HG03280 (cell line): ENCODE data around the gene OSBPL5.
"Not testable (repeated sequence)": the region's sequence is repeated elsewhere in the genome, so short reads cannot be mapped to it uniquely, and the experiment has no call there.

Experiments
- ATAC-seq: cut with Tn5 transposase; IDR thresholded peaks from one replicate; pipeline ENCODE4 v1.9.1; 2021; ENCODE audit warnings: mild to moderate bottlenecking, moderate library complexity; ENCODE audit not compliant: unreplicated experiment

Gene OSBPL5

GRCh38 chr11:3183523-3183922 lies 18.4 kb upstream of the OSBPL5 start:
- ATAC-seq: no peak

- ATAC-seq: no peak
Measured at GRCh38 chr11:3182462-3182852, 17.3 kb upstream of the OSBPL5 start.

GRCh38 chr11:3181725-3182461 lies 16.8 kb upstream of the OSBPL5 start:
- no peak for ATAC-seq

- ATAC-seq: no peak
Measured at GRCh38 chr11:3180869-3181268, 15.8 kb upstream of the OSBPL5 start.

- ATAC-seq: no peak
Measured at GRCh38 chr11:3178349-3178748, 13.2 kb upstream of the OSBPL5 start.

GRCh38 chr11:3177931-3178330 lies 12.8 kb upstream of the OSBPL5 start:
- no peak for ATAC-seq

GRCh38 chr11:3176487-3176886 lies 11.4 kb upstream of the OSBPL5 start:
- ATAC-seq: no peak

GRCh38 chr11:3175194-3175593 lies 10.1 kb upstream of the OSBPL5 start:
- ATAC-seq: no peak

GRCh38 chr11:3174387-3174786 lies 9.3 kb upstream of the OSBPL5 start:
- no peak for ATAC-seq

- ATAC-seq: no peak
Measured at GRCh38 chr11:3173795-3174194, 8.7 kb upstream of the OSBPL5 start.

- no peak for ATAC-seq
Measured at GRCh38 chr11:3171931-3172560, 6.9 kb upstream of the OSBPL5 start.

GRCh38 chr11:3170756-3171650 lies 5.9 kb upstream of the OSBPL5 start:
- no peak for ATAC-seq

- ATAC-seq: no peak
Measured at GRCh38 chr11:3170044-3170755, 5.1 kb upstream of the OSBPL5 start.

GRCh38 chr11:3169255-3170043 lies 4.3 kb upstream of the OSBPL5 start:
- ATAC-seq: no peak

GRCh38 chr11:3168742-3169254 lies 3.7 kb upstream of the OSBPL5 start:
- ATAC-seq: not testable (repeated sequence)

GRCh38 chr11:3167143-3168119 lies 2.3 kb upstream of the OSBPL5 start:
- no peak for ATAC-seq

- no peak for ATAC-seq
Measured at GRCh38 chr11:3166268-3167142, 1.4 kb upstream of the OSBPL5 start.

GRCh38 chr11:3165916-3166267 lies 782 bp upstream of the OSBPL5 start:
- no peak for ATAC-seq
